Measurements from ENCODE around the gene INO80D.

The INO80D gene

DNA sequence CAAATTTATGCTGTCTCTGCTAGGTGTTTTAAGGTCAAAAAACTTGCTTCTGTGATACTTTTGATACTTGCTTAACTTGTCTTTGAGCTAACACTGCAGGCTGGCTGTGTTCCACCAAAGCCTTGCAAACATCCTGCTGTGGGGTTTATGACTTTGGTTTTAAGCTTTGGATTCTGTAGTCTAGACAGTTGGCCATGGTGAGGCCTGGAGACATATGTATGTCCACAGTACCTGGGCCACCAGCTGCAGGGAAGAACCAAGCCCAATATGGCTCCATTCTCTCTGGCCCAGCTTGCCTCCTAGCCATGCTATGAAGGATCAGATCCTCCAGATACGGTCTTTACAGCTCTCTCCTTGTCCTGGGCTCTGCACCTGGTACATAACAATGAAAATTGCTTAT is 113.9 kb downstream of the INO80D start:
- H3K27me3 ChIP-seq (ENCODE audit: control insufficient read depth in 1 of 2, insufficient read depth in 1 of 2, low read length in 2 of 2): no peaks in the 10 kb centered on the region
- no peaks in the 10 kb centered on the region for H3K9me3 ChIP-seq (ENCODE audit: control insufficient read depth, low read length)
- H4K8ac ChIP-seq (ENCODE audit: low read length): no peak overlapping the region
- peaks cover 7% of the 10 kb centered on the region for H3K4me1 ChIP-seq (ENCODE audit: control insufficient read depth, insufficient read depth, low read depth, low read length)
- H2BK5ac ChIP-seq (ENCODE audit: low read depth, low read length, poor library complexity, severe bottlenecking): no peak overlapping the region
- WGBS: 59% methylated on average over 1 of the region's 1 CpG
- H3K18ac ChIP-seq (ENCODE audit: low read depth in 1 of 2, low read length in 2 of 2): no peak overlapping the region
- no peak overlapping the region for H4K91ac ChIP-seq (ENCODE audit: low read length)
- peak overlapping the region in 1 of 2 experiments; percentile 22 for H3K14ac ChIP-seq (ENCODE audit: low read length in 2 of 2)
- no peak overlapping the region for H3K4me3 ChIP-seq (ENCODE audit: insufficient read depth in 1 of 2, low read depth in 1 of 2, low read length in 2 of 2)
- no peak overlapping the region for H2BK15ac ChIP-seq (ENCODE audit: low read depth, poor library complexity, severe bottlenecking)
- no peaks in the 10 kb centered on the region for H3K36me3 ChIP-seq (ENCODE audit: control insufficient read depth in 1 of 2, insufficient read depth in 2 of 2, low read depth in 1 of 2, low read length in 2 of 2)
- no peak overlapping the region for H2AK5ac ChIP-seq (ENCODE audit: low read length, severe bottlenecking)
- no peak overlapping the region for H3K23ac ChIP-seq (ENCODE audit: low read length in 2 of 2)
- no peak for DNase-seq
- no peak overlapping the region for H3K9ac ChIP-seq (ENCODE audit: low read length)
- H2BK120ac ChIP-seq (ENCODE audit: low read depth, low read length): no peak overlapping the region
- no peak overlapping the region for H3K4ac ChIP-seq (ENCODE audit: low read depth in 1 of 2, low read length in 2 of 2)
- no peak overlapping the region for H2AFZ ChIP-seq (ENCODE audit: low read depth, low read length)
- H3K27ac ChIP-seq (ENCODE audit: low read length, poor library complexity, severe bottlenecking): no peak overlapping the region
- H3K79me1 ChIP-seq (replicated peaks; ENCODE audit: low read length, poor library complexity, severe bottlenecking): no peaks in the 10 kb centered on the region
- no peak overlapping the region for H3K4me2 ChIP-seq (ENCODE audit: low read length, poor library complexity, severe bottlenecking)
- H2BK12ac ChIP-seq (ENCODE audit: low read length in 2 of 2): no peak overlapping the region

DNA sequence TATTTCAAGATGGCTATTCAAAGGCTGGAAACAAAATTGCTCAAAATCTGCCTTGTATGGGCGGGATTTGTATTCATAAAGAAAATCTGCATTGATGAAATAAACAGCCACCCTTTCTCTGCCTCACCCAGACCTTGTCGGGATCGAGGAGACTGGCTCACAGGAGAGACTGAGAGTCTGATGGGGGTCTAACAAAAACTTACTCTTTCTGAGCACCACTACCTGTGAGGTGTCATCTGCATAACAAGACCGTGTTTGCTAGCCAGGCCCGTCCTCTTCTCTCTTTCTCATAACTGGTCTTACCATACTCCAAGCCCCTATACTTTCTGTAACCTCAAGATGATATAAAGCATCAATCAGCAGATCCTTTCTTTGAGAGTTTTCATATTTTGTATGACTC is 115.6 kb downstream of the INO80D start:
- Histone ChIP-seq H3K9me3 (ENCODE audit: control insufficient read depth, low read length) (no peaks in the 10 kb centered on the region), H3K36me3 (ENCODE audit: control insufficient read depth in 1 of 2, insufficient read depth in 2 of 2, low read depth in 1 of 2, low read length in 2 of 2) (no peaks in the 10 kb centered on the region), H3K9ac (ENCODE audit: low read length) (no peak overlapping the region), H3K4me2 (ENCODE audit: low read length, poor library complexity, severe bottlenecking) (no peak overlapping the region), H3K18ac (ENCODE audit: low read depth in 1 of 2, low read length in 2 of 2) (no peak overlapping the region), H3K27ac (ENCODE audit: low read length, poor library complexity, severe bottlenecking) (no peak overlapping the region), H3K4me3 (ENCODE audit: insufficient read depth in 1 of 2, low read depth in 1 of 2, low read length in 2 of 2) (no peak overlapping the region), H3K79me1 (replicated peaks; ENCODE audit: low read length, poor library complexity, severe bottlenecking) (no peaks in the 10 kb centered on the region), H3K4ac (ENCODE audit: low read depth in 1 of 2, low read length in 2 of 2) (no peak overlapping the region), H4K8ac (ENCODE audit: low read length) (no peak overlapping the region), H2AK5ac (ENCODE audit: low read length, severe bottlenecking) (no peak overlapping the region), H4K91ac (ENCODE audit: low read length) (no peak overlapping the region), H3K23ac (ENCODE audit: low read length in 2 of 2) (no peak overlapping the region), H2BK12ac (ENCODE audit: low read length in 2 of 2) (no peak overlapping the region), H2BK120ac (ENCODE audit: low read depth, low read length) (no peak overlapping the region), H2BK5ac (ENCODE audit: low read depth, low read length, poor library complexity, severe bottlenecking) (no peak overlapping the region), H3K4me1 (ENCODE audit: control insufficient read depth, insufficient read depth, low read depth, low read length) (peaks cover 6% of the 10 kb centered on the region), H3K27me3 (ENCODE audit: control insufficient read depth in 1 of 2, insufficient read depth in 1 of 2, low read length in 2 of 2) (no peaks in the 10 kb centered on the region), H3K14ac (ENCODE audit: low read length in 2 of 2) (no peak overlapping the region), H2BK15ac (ENCODE audit: low read depth, poor library complexity, severe bottlenecking) (no peak overlapping the region), H2AFZ (ENCODE audit: low read depth, low read length) (no peak overlapping the region)
- WGBS: 62% methylated on average over 5 of the region's 5 CpGs
- no peak for DNase-seq

DNA sequence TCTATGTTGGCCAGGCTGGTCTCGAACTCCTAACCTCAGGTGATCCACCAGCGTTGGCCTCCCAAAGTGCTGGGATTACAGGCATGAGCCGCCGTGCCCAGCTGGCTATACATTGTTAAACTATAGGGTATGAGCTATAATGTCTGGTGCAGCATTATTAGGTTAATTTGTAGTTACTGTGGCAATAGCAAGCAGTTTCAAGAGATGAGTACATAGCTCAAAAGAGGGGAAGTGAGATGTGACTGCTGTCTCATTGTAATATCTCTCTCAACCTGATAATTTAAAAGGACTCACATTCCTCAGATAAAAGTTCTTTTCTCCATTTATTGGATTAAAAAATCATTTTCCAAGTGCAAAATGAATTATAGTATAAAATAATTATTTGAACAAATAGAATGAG is 116.4 kb downstream of the INO80D start:
- no peak for DNase-seq
- H2BK5ac ChIP-seq (ENCODE audit: low read depth, low read length, poor library complexity, severe bottlenecking): no peak overlapping the region
- H4K8ac ChIP-seq (ENCODE audit: low read length): no peak overlapping the region
- no peak overlapping the region for H3K4me2 ChIP-seq (ENCODE audit: low read length, poor library complexity, severe bottlenecking)
- H3K4me3 ChIP-seq (ENCODE audit: insufficient read depth in 1 of 2, low read depth in 1 of 2, low read length in 2 of 2): no peak overlapping the region
- no peaks in the 10 kb centered on the region for H3K9me3 ChIP-seq (ENCODE audit: control insufficient read depth, low read length)
- H3K27me3 ChIP-seq (ENCODE audit: control insufficient read depth in 1 of 2, insufficient read depth in 1 of 2, low read length in 2 of 2): no peaks in the 10 kb centered on the region
- no peak overlapping the region for H2BK15ac ChIP-seq (ENCODE audit: low read depth, poor library complexity, severe bottlenecking)
- H3K18ac ChIP-seq (ENCODE audit: low read depth in 1 of 2, low read length in 2 of 2): no peak overlapping the region
- H3K79me1 ChIP-seq (replicated peaks; ENCODE audit: low read length, poor library complexity, severe bottlenecking): no peaks in the 10 kb centered on the region
- no peak overlapping the region for H4K91ac ChIP-seq (ENCODE audit: low read length)
- H3K36me3 ChIP-seq (ENCODE audit: control insufficient read depth in 1 of 2, insufficient read depth in 2 of 2, low read depth in 1 of 2, low read length in 2 of 2): no peaks in the 10 kb centered on the region
- no peak overlapping the region for H3K9ac ChIP-seq (ENCODE audit: low read length)
- H3K27ac ChIP-seq (ENCODE audit: low read length, poor library complexity, severe bottlenecking): no peak overlapping the region
- no peak overlapping the region for H2BK120ac ChIP-seq (ENCODE audit: low read depth, low read length)
- H2BK12ac ChIP-seq (ENCODE audit: low read length in 2 of 2): no peak overlapping the region
- no peak overlapping the region for H3K23ac ChIP-seq (ENCODE audit: low read length in 2 of 2)
- no peak overlapping the region for H2AK5ac ChIP-seq (ENCODE audit: low read length, severe bottlenecking)
- H3K4ac ChIP-seq (ENCODE audit: low read depth in 1 of 2, low read length in 2 of 2): no peak overlapping the region
- peaks cover 6% of the 10 kb centered on the region for H3K4me1 ChIP-seq (ENCODE audit: control insufficient read depth, insufficient read depth, low read depth, low read length)
- 97% methylated on average over 4 of the region's 4 CpGs for WGBS
- no peak overlapping the region for H3K14ac ChIP-seq (ENCODE audit: low read length in 2 of 2)
- no peak overlapping the region for H2AFZ ChIP-seq (ENCODE audit: low read depth, low read length)

DNA sequence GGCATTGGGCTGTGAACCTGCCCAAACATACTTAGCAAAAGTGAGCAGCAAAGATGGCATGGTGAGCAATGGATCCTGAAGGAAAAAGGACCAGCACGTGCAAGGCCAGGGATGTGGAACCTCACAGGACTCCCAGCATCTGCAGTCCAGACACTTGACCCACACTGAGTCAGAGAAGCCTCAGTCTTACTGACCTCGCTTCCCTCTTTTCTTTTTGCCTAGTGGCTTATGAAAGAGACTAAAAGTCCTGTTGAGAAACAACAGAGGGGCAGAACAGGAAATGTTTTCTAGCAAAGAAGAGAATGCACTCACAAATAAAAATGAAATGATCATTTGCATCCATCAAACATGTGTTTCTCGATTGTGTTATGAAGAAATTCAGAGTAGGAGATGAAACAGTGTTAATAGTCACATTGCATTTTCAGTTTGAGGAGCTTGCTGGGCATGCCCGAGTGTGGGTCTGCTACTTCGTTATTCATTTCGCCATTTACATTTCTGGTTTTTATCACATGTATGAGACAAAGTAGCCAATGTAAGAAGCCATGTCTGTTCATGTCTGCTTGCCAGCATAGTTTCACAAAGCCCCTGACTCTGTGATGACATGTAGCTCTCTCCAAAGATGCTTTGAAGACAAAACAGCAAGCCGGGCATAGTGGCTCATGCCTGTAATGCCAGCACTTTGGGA is 118.4 kb downstream of the INO80D start:
- Histone ChIP-seq H4K91ac (ENCODE audit: low read length) (no peak overlapping the region), H3K4ac (ENCODE audit: low read depth in 1 of 2, low read length in 2 of 2) (no peak overlapping the region), H3K18ac (ENCODE audit: low read depth in 1 of 2, low read length in 2 of 2) (no peak overlapping the region), H3K9me3 (ENCODE audit: control insufficient read depth, low read length) (no peaks in the 10 kb centered on the region), H3K14ac (ENCODE audit: low read length in 2 of 2) (no peak overlapping the region), H3K4me2 (ENCODE audit: low read length, poor library complexity, severe bottlenecking) (no peak overlapping the region), H3K79me1 (replicated peaks; ENCODE audit: low read length, poor library complexity, severe bottlenecking) (no peaks in the 10 kb centered on the region), H3K36me3 (ENCODE audit: control insufficient read depth in 1 of 2, insufficient read depth in 2 of 2, low read depth in 1 of 2, low read length in 2 of 2) (no peaks in the 10 kb centered on the region), H3K4me1 (ENCODE audit: control insufficient read depth, insufficient read depth, low read depth, low read length) (peaks cover 1% of the 10 kb centered on the region), H3K27ac (ENCODE audit: low read length, poor library complexity, severe bottlenecking) (no peak overlapping the region), H2BK120ac (ENCODE audit: low read depth, low read length) (no peak overlapping the region), H2BK12ac (ENCODE audit: low read length in 2 of 2) (no peak overlapping the region), H3K23ac (ENCODE audit: low read length in 2 of 2) (no peak overlapping the region), H2BK15ac (ENCODE audit: low read depth, poor library complexity, severe bottlenecking) (no peak overlapping the region), H3K27me3 (ENCODE audit: control insufficient read depth in 1 of 2, insufficient read depth in 1 of 2, low read length in 2 of 2) (no peaks in the 10 kb centered on the region), H2AK5ac (ENCODE audit: low read length, severe bottlenecking) (no peak overlapping the region), H3K4me3 (ENCODE audit: insufficient read depth in 1 of 2, low read depth in 1 of 2, low read length in 2 of 2) (no peak overlapping the region), H4K8ac (ENCODE audit: low read length) (no peak overlapping the region), H2BK5ac (ENCODE audit: low read depth, low read length, poor library complexity, severe bottlenecking) (no peak overlapping the region), H3K9ac (ENCODE audit: low read length) (no peak overlapping the region), H2AFZ (ENCODE audit: low read depth, low read length) (no peak overlapping the region)
- peak; percentile 55 for DNase-seq
- 84% methylated on average over 6 of the region's 7 CpGs for WGBS

All from mesenchymal stem cell (in vitro differentiated cells and primary cell).